Glomerular endothelial cell (primary cell): Measurements from ENCODE around the gene BATF3. TPM values are rescaled to one million over a fixed set of nuclear protein-coding genes. Genes with fewer than 3 reads are reported as not detected.
"Not testable (repeated sequence)": the region's sequence is repeated elsewhere in the genome, so short reads cannot be mapped to it uniquely, and the experiment has no call there.

ENCODE experiments used
- DNase-seq: peaks from one replicate; pipeline ENCODE4 v3.0.0-alpha.2; 2011; ENCODE audit warnings: low read depth, low spot score; ENCODE audit errors: extremely low read depth
- total RNA-seq: library from RNA; depleted of rRNA; stranded (reverse); fragments of >200 nt; gene quantifications from 2 replicates; pipeline ENCODE4 v1.2.3, GENCODE V29; 2015

The BATF3 gene
- total RNA-seq, 1 donor from 2014 or later, result 1.2 TPM

- DNase-seq, result no peak
Observed at GRCh38 chr1:212665241-212666115, 34.2 kb downstream of the BATF3 start.

- no peak for DNase-seq
Observed at GRCh38 chr1:212664409-212665199, 35.0 kb downstream of the BATF3 start.

- DNase-seq, result not testable (repeated sequence)
Observed at GRCh38 chr1:212658250-212658649, 41.4 kb downstream of the BATF3 start.

GRCh38 chr1:212656730-212657129 is 42.9 kb downstream of the BATF3 start:
- DNase-seq, result no peak

GRCh38 chr1:212655668-212656440 is 43.8 kb downstream of the BATF3 start:
- no peak for DNase-seq

- DNase-seq, result no peak
Observed at GRCh38 chr1:212652609-212653008, 47.0 kb downstream of the BATF3 start.

GRCh38 chr1:212651977-212652376 is 47.7 kb downstream of the BATF3 start:
- DNase-seq, result no peak

- DNase-seq, result no peak
Observed at GRCh38 chr1:212651521-212651920, 48.1 kb downstream of the BATF3 start.

GRCh38 chr1:212650228-212650627 is 49.4 kb downstream of the BATF3 start:
- no peak for DNase-seq

GRCh38 chr1:212649020-212649419 is 50.6 kb downstream of the BATF3 start:
- no peak for DNase-seq

GRCh38 chr1:212648431-212648830 is 51.2 kb downstream of the BATF3 start:
- no peak for DNase-seq

- DNase-seq, result no peak
Observed at GRCh38 chr1:212647004-212647403, 52.6 kb downstream of the BATF3 start.

- DNase-seq, result no peak
Observed at GRCh38 chr1:212646588-212646987, 53.1 kb downstream of the BATF3 start.

- no peak for DNase-seq
Observed at GRCh38 chr1:212645546-212646543, 53.8 kb downstream of the BATF3 start.

- no peak for DNase-seq
Observed at GRCh38 chr1:212644866-212645545, 54.6 kb downstream of the BATF3 start.

- DNase-seq, result no peak
Observed at GRCh38 chr1:212643877-212644276, 55.8 kb downstream of the BATF3 start.

GRCh38 chr1:212641956-212642355 is 57.7 kb downstream of the BATF3 start:
- no peak for DNase-seq

GRCh38 chr1:212640223-212640878 is 59.3 kb downstream of the BATF3 start:
- no peak for DNase-seq

- DNase-seq, result not testable (repeated sequence)
Observed at GRCh38 chr1:212639524-212639923, 60.1 kb downstream of the BATF3 start.
